ENCODE data around the gene CLEC2L. TPM values are rescaled to one million over a fixed set of nuclear protein-coding genes. Genes with fewer than 3 reads are reported as not detected.

Gene CLEC2L
- total RNA-seq, 4 donors from 2014 or later, result not detected

DNA sequence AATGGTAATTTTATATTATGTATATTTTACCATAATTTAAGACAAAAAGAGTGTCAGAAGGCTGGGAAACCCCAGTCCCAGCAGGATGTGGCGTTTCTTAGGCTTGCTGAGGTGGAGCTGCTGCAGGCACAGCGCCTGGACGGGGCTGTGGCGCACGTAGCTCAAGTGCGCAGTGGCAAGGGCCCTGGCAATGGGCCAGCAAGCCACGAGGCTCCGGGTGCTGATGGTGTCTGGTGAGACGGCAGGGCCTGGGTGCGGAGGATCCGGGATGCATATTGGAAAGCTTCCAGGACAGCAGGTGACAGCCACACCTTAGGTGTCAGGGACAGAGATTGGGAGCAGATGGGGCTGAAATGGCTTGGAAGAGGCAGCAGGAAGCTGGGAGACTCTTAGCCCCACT, 37.2 kb downstream of the CLEC2L start:
- Histone ChIP-seq H3K27me3 (peaks cover 0 to 20% (median 0%) of the 10 kb centered on the region in 4 donors), H3K9me3 (no peaks in the 10 kb centered on the region), H3K4me1 (no peaks in the 10 kb centered on the region), H3K4me3 (no peak overlapping the region), H3K36me3 (peaks cover 0 to 8% (median 2%) of the 10 kb centered on the region in 4 donors), H3K27ac (replicated peaks in 1 of 4) (no peak overlapping the region)
- WGBS, result 97% methylated on average over 11 of the region's 11 CpGs
- intact Hi-C loops (cut with DNase I), result no loop called here
- DNase-seq (ENCODE audit: extremely low spot score), result no peak
- TF ChIP-seq POLR2A (IDR thresholded peaks at IDR 0.05; ENCODE audit: low read depth), result no peak
- TF ChIP-seq, protein P1, sequence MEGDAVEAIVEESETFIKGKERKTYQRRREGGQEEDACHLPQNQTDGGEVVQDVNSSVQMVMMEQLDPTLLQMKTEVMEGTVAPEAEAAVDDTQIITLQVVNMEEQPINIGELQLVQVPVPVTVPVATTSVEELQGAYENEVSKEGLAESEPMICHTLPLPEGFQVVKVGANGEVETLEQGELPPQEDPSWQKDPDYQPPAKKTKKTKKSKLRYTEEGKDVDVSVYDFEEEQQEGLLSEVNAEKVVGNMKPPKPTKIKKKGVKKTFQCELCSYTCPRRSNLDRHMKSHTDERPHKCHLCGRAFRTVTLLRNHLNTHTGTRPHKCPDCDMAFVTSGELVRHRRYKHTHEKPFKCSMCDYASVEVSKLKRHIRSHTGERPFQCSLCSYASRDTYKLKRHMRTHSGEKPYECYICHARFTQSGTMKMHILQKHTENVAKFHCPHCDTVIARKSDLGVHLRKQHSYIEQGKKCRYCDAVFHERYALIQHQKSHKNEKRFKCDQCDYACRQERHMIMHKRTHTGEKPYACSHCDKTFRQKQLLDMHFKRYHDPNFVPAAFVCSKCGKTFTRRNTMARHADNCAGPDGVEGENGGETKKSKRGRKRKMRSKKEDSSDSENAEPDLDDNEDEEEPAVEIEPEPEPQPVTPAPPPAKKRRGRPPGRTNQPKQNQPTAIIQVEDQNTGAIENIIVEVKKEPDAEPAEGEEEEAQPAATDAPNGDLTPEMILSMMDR (IDR thresholded peaks at IDR 0.05), result no peak
- no peak for TF ChIP-seq POLR2AphosphoS5 (IDR thresholded peaks at IDR 0.05)
- TF ChIP-seq EP300 (IDR thresholded peaks at IDR 0.05), result no peak

DNA sequence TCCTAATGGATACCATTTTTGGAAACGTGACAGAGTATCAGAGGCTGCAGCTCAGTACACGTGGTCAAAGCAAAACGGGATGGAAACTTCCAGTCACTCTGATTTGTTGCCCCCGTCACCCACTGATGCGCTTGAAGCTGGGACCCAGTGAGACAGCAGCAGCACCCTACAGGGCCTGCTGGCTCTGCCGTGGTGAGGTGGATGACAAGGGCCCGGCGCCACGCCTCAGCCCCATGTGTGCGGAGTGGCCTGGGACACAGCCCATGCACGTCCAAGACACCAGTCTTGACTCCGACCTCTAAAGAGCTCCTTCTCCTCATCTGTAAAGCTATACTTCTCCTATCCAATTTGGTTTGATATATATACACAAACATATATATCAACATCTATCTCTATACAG, 39.0 kb downstream of the CLEC2L start:
- Histone ChIP-seq H3K9me3 (no peaks in the 10 kb centered on the region), H3K36me3 (peaks cover 0 to 15% (median 3%) of the 10 kb centered on the region in 4 donors), H3K27ac (replicated peaks in 1 of 4) (no peak overlapping the region), H3K4me3 (no peak overlapping the region), H3K4me1 (no peaks in the 10 kb centered on the region), H3K27me3 (peaks cover 0 to 16% (median 0%) of the 10 kb centered on the region in 4 donors)
- intact Hi-C loops (cut with DNase I), result no loop called here
- 88% methylated on average over 11 of the region's 12 CpGs for WGBS
- TF ChIP-seq EP300 (IDR thresholded peaks at IDR 0.05), result no peak
- TF ChIP-seq, protein P1 (IDR thresholded peaks at IDR 0.05), result no peak
- TF ChIP-seq POLR2A (IDR thresholded peaks at IDR 0.05; ENCODE audit: low read depth), result no peak
- TF ChIP-seq POLR2AphosphoS5 (IDR thresholded peaks at IDR 0.05), result no peak
- DNase-seq (ENCODE audit: extremely low spot score), result no peak

DNA sequence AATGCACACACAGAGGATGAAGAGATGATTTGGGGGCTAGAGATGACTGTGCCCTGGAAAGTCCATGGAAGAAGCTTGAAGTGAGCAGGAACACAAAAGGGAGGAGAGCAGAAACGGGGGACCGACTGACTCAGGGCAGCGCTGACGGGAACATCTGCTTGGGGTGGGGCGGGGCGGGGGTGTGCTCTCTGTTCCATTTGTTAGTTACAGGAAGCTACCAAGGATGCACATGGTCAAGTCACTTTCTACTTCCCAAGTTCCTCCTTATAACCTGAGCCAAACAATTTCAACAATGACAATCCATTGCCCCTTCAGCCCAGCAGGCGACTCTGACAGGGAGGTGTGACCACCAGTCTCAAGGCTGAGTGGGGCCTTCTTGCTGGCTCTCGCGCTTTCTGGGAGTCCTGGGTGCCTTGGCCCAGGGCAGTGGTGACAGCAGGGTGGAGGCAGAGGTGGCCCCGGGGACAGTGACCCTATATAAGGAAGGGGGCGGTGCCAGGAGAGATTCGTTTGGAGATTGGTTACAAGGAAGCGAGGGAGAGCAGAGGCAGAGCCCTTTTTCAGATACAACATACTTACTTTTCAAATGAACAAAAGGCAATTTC, 39.6 kb downstream of the CLEC2L start:
- TF ChIP-seq POLR2AphosphoS5 (IDR thresholded peaks at IDR 0.05), result no peak
- no peak for TF ChIP-seq EP300 (IDR thresholded peaks at IDR 0.05)
- TF ChIP-seq, protein P1 (IDR thresholded peaks at IDR 0.05), result no peak
- no peak for TF ChIP-seq POLR2A (IDR thresholded peaks at IDR 0.05; ENCODE audit: low read depth)
- H3K9me3 ChIP-seq, result no peaks in the 10 kb centered on the region
- no peak overlapping the region for H3K27ac ChIP-seq (replicated peaks in 1 of 4)
- DNase-seq (ENCODE audit: extremely low spot score), result no peak
- H3K27me3 ChIP-seq, result peaks cover 0 to 13% (median 0%) of the 10 kb centered on the region in 4 donors
- intact Hi-C loops (cut with DNase I), result no loop called here
- WGBS, result 83% methylated on average over 12 of the region's 13 CpGs
- no peak overlapping the region for H3K4me3 ChIP-seq
- no peaks in the 10 kb centered on the region for H3K4me1 ChIP-seq
- H3K36me3 ChIP-seq, result peaks cover 0 to 21% (median 6%) of the 10 kb centered on the region in 4 donors

DNA sequence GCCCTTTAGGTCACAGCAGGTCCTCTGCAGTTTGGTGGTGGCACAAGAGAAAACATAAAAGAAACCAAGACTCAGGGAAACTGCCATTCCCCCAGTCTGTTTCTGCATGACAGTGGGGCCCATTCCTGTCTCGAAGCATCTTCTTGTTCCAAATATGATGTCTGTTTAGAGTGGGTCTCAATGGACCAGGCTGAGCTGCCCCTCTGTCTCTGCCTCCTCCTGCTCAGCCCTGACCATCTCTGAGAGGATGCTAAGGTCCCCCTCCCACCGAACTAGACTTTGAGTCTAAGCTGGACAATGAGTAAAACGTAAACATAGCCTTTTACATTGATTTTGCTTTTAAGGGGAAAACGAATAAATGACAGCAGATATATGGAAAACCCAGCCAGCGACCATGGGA, 40.4 kb downstream of the CLEC2L start:
- H3K9me3 ChIP-seq, result no peaks in the 10 kb centered on the region
- no peak overlapping the region for H3K4me3 ChIP-seq
- no peak overlapping the region for H3K27ac ChIP-seq (replicated peaks in 1 of 4)
- intact Hi-C loops (cut with DNase I), result no loop called here
- 96% methylated on average over 5 of the region's 5 CpGs for WGBS
- H3K27me3 ChIP-seq, result peaks cover 0 to 5% (median 0%) of the 10 kb centered on the region in 4 donors
- H3K36me3 ChIP-seq, result peaks cover 0 to 28% (median 8%) of the 10 kb centered on the region in 4 donors
- DNase-seq (ENCODE audit: extremely low spot score), result no peak
- H3K4me1 ChIP-seq, result no peaks in the 10 kb centered on the region
- TF ChIP-seq, protein P1 (IDR thresholded peaks at IDR 0.05), result no peak
- TF ChIP-seq POLR2A (IDR thresholded peaks at IDR 0.05; ENCODE audit: low read depth) (no peak), POLR2AphosphoS5 (IDR thresholded peaks at IDR 0.05) (no peak), EP300 (IDR thresholded peaks at IDR 0.05) (no peak)

DNA sequence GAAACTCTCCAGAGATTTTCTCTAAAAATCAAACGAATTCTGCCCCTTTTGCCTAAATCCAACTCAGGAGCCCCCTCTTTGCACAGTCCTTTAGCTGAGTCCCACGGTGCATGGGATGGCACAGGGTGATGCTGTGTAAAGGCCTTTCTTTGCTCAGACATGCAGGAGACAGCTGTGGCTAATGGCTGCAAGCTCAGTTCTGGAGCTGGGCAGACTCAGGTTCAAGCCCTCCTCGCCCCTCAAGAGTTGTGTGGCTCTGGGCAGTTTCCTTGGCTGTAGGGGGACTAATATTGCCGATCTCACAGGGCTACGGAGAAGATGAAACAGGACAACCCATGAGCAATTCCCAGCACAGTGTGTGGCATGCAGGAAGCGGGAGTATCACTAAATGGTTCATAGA, 42.6 kb downstream of the CLEC2L start:
- no peak overlapping the region for H3K4me3 ChIP-seq
- intact Hi-C loops (cut with DNase I), result no loop called here
- WGBS, result 94% methylated on average over 6 of the region's 6 CpGs
- H3K27me3 ChIP-seq, result no peaks in the 10 kb centered on the region
- H3K36me3 ChIP-seq, result peaks cover 0 to 47% (median 9%) of the 10 kb centered on the region in 4 donors
- no peaks in the 10 kb centered on the region for H3K9me3 ChIP-seq
- H3K4me1 ChIP-seq, result peaks cover 0 to 10% (median 0%) of the 10 kb centered on the region in 4 donors
- no peak overlapping the region for H3K27ac ChIP-seq (replicated peaks in 1 of 4)
- TF ChIP-seq, protein P1 (IDR thresholded peaks at IDR 0.05), result no peak
- TF ChIP-seq POLR2AphosphoS5 (IDR thresholded peaks at IDR 0.05) (no peak), POLR2A (IDR thresholded peaks at IDR 0.05; ENCODE audit: low read depth) (no peak), EP300 (IDR thresholded peaks at IDR 0.05) (no peak)
- no peak for DNase-seq (ENCODE audit: extremely low spot score)
